ENCODE measurements around the gene DHX40. TPM values are rescaled to one million over a fixed set of nuclear protein-coding genes. Genes with fewer than 3 reads are reported as not detected.
"Not testable (repeated sequence)": the region's sequence is repeated elsewhere in the genome, so short reads cannot be mapped to it uniquely, and the experiment has no call there.

Gene DHX40
- total RNA-seq, 1 experiment from 2014 or later, result 16.2 TPM

- in situ Hi-C loops (cut with HindIII; ENCODE audit: low pct_unique_long_range_greater_than_20kb, low sequenced_read_pairs) (no loop called here), intact Hi-C loops (cut with micrococcal nuclease; ENCODE audit: unreplicated experiment) (no loop called here)
- ChIA-PET POLR2A (no interaction called here), CTCF (no interaction called here)
- no peak overlapping the region for H3K27ac ChIP-seq (ENCODE audit: low read length)
- H3K36me3 ChIP-seq (ENCODE audit: control insufficient read depth, insufficient read depth, low read length), result peaks cover 5% of the 10 kb centered on the region; the same call in 1 of the 2 replicates
- H3K27me3 ChIP-seq (ENCODE audit: control insufficient read depth, insufficient read depth, low read length), result no peaks in the 10 kb centered on the region
- ATAC-seq (no peak), DNase-seq (ENCODE audit: low read depth, low spot score) (no peak)
- BruUV-seq (replicated peaks), result no TSS peak
- H3K4me1 ChIP-seq (ENCODE audit: control insufficient read depth, insufficient read depth, low read length), result no peaks in the 10 kb centered on the region
- TF ChIP-seq SIN3A (IDR thresholded peaks at IDR 0.05; ENCODE audit: borderline replicate concordance, insufficient read depth, low read depth, low read length), result no peak
- peak; percentile 57 for TF ChIP-seq CTCF (IDR thresholded peaks at IDR 0.05)
- H3K4me3 ChIP-seq (ENCODE audit: low read depth in 2 of 2, low read length in 2 of 2), result no peak overlapping the region
- H3K9me3 ChIP-seq (ENCODE audit: control insufficient read depth, insufficient read depth, low read depth, low read length), result peaks cover 3% of the 10 kb centered on the region; the same call in 1 of the 2 replicates
These were observed 4.4 kb upstream of the DHX40 start for GRCh38 chr17:59561042-59561441.

- TF ChIP-seq CTCF (IDR thresholded peaks at IDR 0.05) (no peak), REST (IDR thresholded peaks at IDR 0.05; ENCODE audit: insufficient read depth in 1 of 2, low read depth in 2 of 2, low read length in 1 of 2) (no peak), SIN3A (IDR thresholded peaks at IDR 0.05; ENCODE audit: borderline replicate concordance, insufficient read depth, low read depth, low read length) (no peak), TCF7L2 (IDR thresholded peaks at IDR 0.05; ENCODE audit: low read depth, low read length) (no peak), POLR2AphosphoS5 (IDR thresholded peaks at IDR 0.05; ENCODE audit: low read depth, low read length) (no peak)
- ChIA-PET CTCF (no interaction called here), POLR2A (no interaction called here)
- Histone ChIP-seq H3K4me3 (ENCODE audit: low read depth in 2 of 2, low read length in 2 of 2) (peak overlapping the region; percentile 93 to 99), H3K9me3 (ENCODE audit: control insufficient read depth, insufficient read depth, low read depth, low read length) (peaks cover 3% of the 10 kb centered on the region; the same call in 1 of the 2 replicates), H3K27ac (ENCODE audit: low read length) (peak overlapping the region; percentile 71), H3K36me3 (ENCODE audit: control insufficient read depth, insufficient read depth, low read length) (peaks cover 7% of the 10 kb centered on the region; the same call in 1 of the 2 replicates), H3K27me3 (ENCODE audit: control insufficient read depth, insufficient read depth, low read length) (no peaks in the 10 kb centered on the region), H3K4me1 (ENCODE audit: control insufficient read depth, insufficient read depth, low read length) (peaks cover 6% of the 10 kb centered on the region)
- no peak for DNase-seq (ENCODE audit: low read depth, low spot score)
- BruUV-seq (replicated peaks), result no TSS peak
- ATAC-seq, result peak; percentile 91
- intact Hi-C loops (cut with micrococcal nuclease; ENCODE audit: unreplicated experiment), result no loop called here
- in situ Hi-C loops (cut with HindIII; ENCODE audit: low pct_unique_long_range_greater_than_20kb, low sequenced_read_pairs), result no loop called here
These were observed 532 bp downstream of the DHX40 start for GRCh38 chr17:59565959-59566324.

- H3K27me3 ChIP-seq (ENCODE audit: control insufficient read depth, insufficient read depth, low read length); POLR2A ChIA-PET; H3K9me3 ChIP-seq (ENCODE audit: control insufficient read depth, insufficient read depth, low read depth, low read length); ATAC-seq; intact Hi-C loops (cut with micrococcal nuclease; ENCODE audit: unreplicated experiment); H3K36me3 ChIP-seq (ENCODE audit: control insufficient read depth, insufficient read depth, low read length); H3K27ac ChIP-seq (ENCODE audit: low read length); in situ Hi-C loops (cut with HindIII; ENCODE audit: low pct_unique_long_range_greater_than_20kb, low sequenced_read_pairs); CTCF ChIA-PET; BruUV-seq (replicated peaks); DNase-seq (ENCODE audit: low read depth, low spot score); H3K4me3 ChIP-seq (ENCODE audit: low read depth in 2 of 2, low read length in 2 of 2); H3K4me1 ChIP-seq (ENCODE audit: control insufficient read depth, insufficient read depth, low read length): not testable (repeated sequence)
These were observed 3.7 kb downstream of the DHX40 start for GRCh38 chr17:59569151-59569550.
